Peyer's patch (tissue), 4 donors: ENCODE measurements around the gene RARB.

ENCODE experiments used
- CTCF ChIP-seq, 6 experiments: fragments of 450-650 bp in 4 of 6; fragments of 200-600 bp in 2 of 6; sonication (generic) in 1 of 6; IDR thresholded peaks; one replicate each; pipeline ENCODE4 v1.5.1; 2017 to 2019; ENCODE audit warnings: antibody characterized with exemption in 6 of 6, mild to moderate bottlenecking in 3 of 6, moderate library complexity in 1 of 6
- POLR2A ChIP-seq, 2 donors: fragments of 450-650 bp; IDR thresholded peaks; one replicate each; pipeline ENCODE4 v1.5.1; 2017; ENCODE audit warnings: antibody characterized with exemption in 2 of 2, mild to moderate bottlenecking in 2 of 2, moderate library complexity in 2 of 2

DNA sequence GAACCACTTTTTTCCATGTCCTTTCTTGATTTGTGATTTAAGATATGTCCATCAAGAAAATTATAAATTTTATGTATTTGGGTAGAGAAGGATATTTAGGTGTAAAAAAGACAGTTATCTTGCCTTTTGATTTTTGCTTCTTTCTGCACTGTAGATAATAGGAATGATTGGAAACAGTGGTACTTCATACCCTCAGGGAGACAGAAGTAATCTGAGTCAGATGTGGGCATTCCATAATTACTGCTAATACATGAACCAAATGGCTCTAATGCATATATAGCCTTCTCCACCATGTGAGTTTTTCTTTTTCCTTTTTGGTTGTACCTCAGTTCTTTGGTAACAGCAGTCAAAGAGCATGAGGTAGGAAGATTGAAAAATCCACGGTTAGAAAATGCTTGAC, 67.2 kb downstream of the RARB start:
- TF ChIP-seq CTCF (IDR thresholded peaks at IDR 0.05) (no peak), POLR2A (IDR thresholded peaks at IDR 0.05) (no peak)
